Left lung (tissue), 14 donors: ENCODE results near the gene VILL. TPM values are rescaled to one million over a fixed set of nuclear protein-coding genes. Genes with fewer than 3 reads are reported as not detected.

Experiments used
- ATAC-seq: fragments of 200-7000 bp; cut with Tn5 transposase; one replicate; pipeline ENCODE4 v1.9.1; 2020; ENCODE audit warnings: moderate library complexity
- DNase-seq, 4 donors: peaks; one replicate each; pipeline ENCODE4 v3.0.0-alpha.2; 2013 to 2020
- H3K27ac ChIP-seq, 2 donors: fragments of 200-600 bp; sonication (generic) in 1 of 2; one replicate each; pipeline versions ENCODE4 v1.5.0 to v1.8.0; 2020 to 2021
- H3K27me3 ChIP-seq, 2 donors: fragments of 200-600 bp; sonication (generic) in 1 of 2; one replicate each; pipeline versions ENCODE4 v1.5.0 to v1.8.0; 2020 to 2021
- H3K36me3 ChIP-seq, 2 donors: fragments of 200-600 bp; sonication (generic) in 1 of 2; one replicate each; pipeline versions ENCODE4 v1.5.0 to v1.8.0; 2020 to 2021
- H3K4me1 ChIP-seq, 2 donors: fragments of 200-600 bp; one replicate each; pipeline ENCODE4 v1.8.0; 2021
- H3K4me3 ChIP-seq, 2 donors: fragments of 200-600 bp; sonication (generic) in 1 of 2; one replicate each; pipeline versions ENCODE4 v1.5.0 to v1.8.0; 2020 to 2021; ENCODE audit warnings: mild to moderate bottlenecking in 1 of 2
- H3K9me3 ChIP-seq, 2 donors: fragments of 200-600 bp; sonication (generic) in 1 of 2; one replicate each; pipeline versions ENCODE4 v1.5.0 to v1.8.0; 2020 to 2021
- intact Hi-C, 2 donors: fragments of 100-400 bp; cut with DNase I; formaldehyde crosslinking; loops; one replicate each; pipeline versions ENCODE4 v1.11.2 to v1.14.2; 2022
- long read RNA-seq, 12 donors: library from polyadenylated mRNA in 2 of 12; unstranded in 2 of 12; transcript quantifications; one replicate each; pipeline ENCODE4 v2.0.0 and lab custom pipeline, GENCODE V29; 2019 to 2026
- polyA plus RNA-seq, 6 donors: library from polyadenylated mRNA; unstranded; fragments of 120-200 nt; gene quantifications; one replicate each; pipeline ENCODE4 v1.2.1, GENCODE V29; 2013; ENCODE audit not compliant: insufficient read length in 6 of 6
- total RNA-seq, 2 donors: library from RNA; stranded (reverse); fragmentation: NEBNext Ultra II Directional; extraction: Animal tissue kit (Norgen Biotek cat#: 25700); gene quantifications; one replicate each; pipeline ENCODE4 v1.2.1, GENCODE V29; 2021
- TF ChIP-seq, protein P1 (sequence below), 2 donors: fragments of 200-600 bp; sonication (generic) in 1 of 2; IDR thresholded peaks; one replicate each; pipeline versions ENCODE4 v1.5.0 to v1.8.0; 2021; ENCODE audit warnings: antibody characterized with exemption in 2 of 2
- donor health status: DM: no; HTN: yes; CAD: no.
- donor health status: DM: no; HTN: no; CAD: no.

VILL gene
- 10 to 100 TPM; 29.0 to 36.9 TPM for total RNA-seq
- polyA plus RNA-seq, result 10 to 100 TPM; 19.5 to 26.6 (median 24.9) TPM
- long read RNA-seq, donor 1, full-length matches to known transcripts, result 2 of 2 reads
- long read RNA-seq, donor 1, partial matches to known transcripts, result 0 of 2 reads
- long read RNA-seq, donor 1, other reads (novel, unspliced or antisense), result 0 of 2 reads
- long read RNA-seq, donor 2, partial matches to known transcripts, result 0 of 1 reads
- long read RNA-seq, donor 2, other reads (novel, unspliced or antisense), result 0 of 1 reads
- long read RNA-seq, donor 3, result 0 reads
- long read RNA-seq, donor 4, partial matches to known transcripts, result 6 of 15 reads
- long read RNA-seq, donor 4, other reads (novel, unspliced or antisense), result 8 of 15 reads
- long read RNA-seq, donor 5, partial matches to known transcripts, result 5 of 5 reads
- long read RNA-seq, donor 5, other reads (novel, unspliced or antisense), result 0 of 5 reads
- long read RNA-seq, donor 6, partial matches to known transcripts, result 0 of 2 reads
- long read RNA-seq, donor 6, other reads (novel, unspliced or antisense), result 0 of 2 reads
- long read RNA-seq, donor 7, result 0 reads
- long read RNA-seq, donor 8, partial matches to known transcripts, result 0 of 1 reads
- long read RNA-seq, donor 8, other reads (novel, unspliced or antisense), result 0 of 1 reads
- long read RNA-seq, donor 9, result 0 reads
- long read RNA-seq, donor 10, partial matches to known transcripts, result 5 of 11 reads
- long read RNA-seq, donor 10, other reads (novel, unspliced or antisense), result 6 of 11 reads
- long read RNA-seq, donor 11, result 0 reads
- long read RNA-seq, donor 12, result 0 reads

GRCh38 chr3:37990527-37990926 is at the start of gene VILL:
Gene VILL, plus strand, starts transcription at chr3:37990786. Its CDS starts 2,887 bp downstream, at chr3:37993673.
- H3K36me3 ChIP-seq, result no peaks in the 10 kb centered on the region
- TF ChIP-seq, protein P1, sequence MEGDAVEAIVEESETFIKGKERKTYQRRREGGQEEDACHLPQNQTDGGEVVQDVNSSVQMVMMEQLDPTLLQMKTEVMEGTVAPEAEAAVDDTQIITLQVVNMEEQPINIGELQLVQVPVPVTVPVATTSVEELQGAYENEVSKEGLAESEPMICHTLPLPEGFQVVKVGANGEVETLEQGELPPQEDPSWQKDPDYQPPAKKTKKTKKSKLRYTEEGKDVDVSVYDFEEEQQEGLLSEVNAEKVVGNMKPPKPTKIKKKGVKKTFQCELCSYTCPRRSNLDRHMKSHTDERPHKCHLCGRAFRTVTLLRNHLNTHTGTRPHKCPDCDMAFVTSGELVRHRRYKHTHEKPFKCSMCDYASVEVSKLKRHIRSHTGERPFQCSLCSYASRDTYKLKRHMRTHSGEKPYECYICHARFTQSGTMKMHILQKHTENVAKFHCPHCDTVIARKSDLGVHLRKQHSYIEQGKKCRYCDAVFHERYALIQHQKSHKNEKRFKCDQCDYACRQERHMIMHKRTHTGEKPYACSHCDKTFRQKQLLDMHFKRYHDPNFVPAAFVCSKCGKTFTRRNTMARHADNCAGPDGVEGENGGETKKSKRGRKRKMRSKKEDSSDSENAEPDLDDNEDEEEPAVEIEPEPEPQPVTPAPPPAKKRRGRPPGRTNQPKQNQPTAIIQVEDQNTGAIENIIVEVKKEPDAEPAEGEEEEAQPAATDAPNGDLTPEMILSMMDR (IDR thresholded peaks at IDR 0.05), result no peak
- intact Hi-C loops, result no loop called here
- H3K9me3 ChIP-seq, result no peaks in the 10 kb centered on the region
- peak within 1 kb of the TSS in 1 of 2 donors; percentile 48 for H3K27ac ChIP-seq
- peak within 1 kb of the TSS in 1 of 2 donors; percentile 16 for H3K4me3 ChIP-seq
- no peaks in the 10 kb centered on the region for H3K27me3 ChIP-seq
- ATAC-seq (peak; percentile 61), DNase-seq (peak in 3 of 4 donors; percentile 66 to 87 (median 78))
- peaks cover 7 to 77% of the 10 kb centered on the region in 2 donors for H3K4me1 ChIP-seq

DNA sequence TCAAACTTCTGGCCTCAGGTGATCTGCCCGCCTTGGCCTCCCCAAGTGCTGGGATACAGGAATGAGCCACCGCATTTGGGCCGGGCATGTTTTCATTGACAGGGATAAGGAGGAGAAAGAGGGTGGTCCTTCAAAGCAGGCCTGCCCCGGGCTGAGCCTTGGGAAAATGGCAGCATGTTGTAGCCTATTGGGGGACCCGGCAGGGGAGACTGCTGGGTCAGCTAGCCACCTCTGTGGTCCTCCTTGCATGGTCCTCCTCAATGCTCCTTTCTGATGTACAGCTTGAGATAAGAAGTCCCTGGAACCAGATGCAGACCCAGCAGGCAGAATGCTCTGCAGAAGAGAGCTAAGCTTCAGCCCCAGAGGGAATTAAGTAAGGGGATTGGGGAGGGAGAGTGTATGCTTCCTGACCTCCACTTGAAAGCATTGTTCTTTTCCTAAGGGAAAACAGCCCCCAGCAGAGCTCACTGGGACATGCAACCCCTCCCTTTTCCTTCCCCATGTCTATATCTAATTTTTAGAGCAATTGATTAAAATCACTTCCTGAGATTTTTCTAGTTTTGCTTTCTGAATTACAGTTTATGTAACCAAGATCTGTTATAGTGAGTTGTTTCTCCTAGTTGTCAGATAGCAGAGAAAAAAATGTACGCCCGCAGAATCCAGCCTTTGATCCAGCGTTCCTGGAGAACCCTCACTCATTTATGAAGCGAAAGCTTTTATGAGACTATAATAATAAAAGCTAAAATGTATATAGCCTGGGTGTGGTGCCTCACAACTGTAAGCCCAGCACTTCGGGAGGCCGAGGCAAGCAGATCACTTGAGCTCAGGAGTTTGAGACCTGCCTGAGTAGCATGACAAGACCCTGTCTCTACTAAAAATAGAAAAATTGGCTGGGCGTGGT is 48.7 kb upstream of the VILL start:
- ATAC-seq (no peak), DNase-seq (no peak)
- no peaks in the 10 kb centered on the region for H3K36me3 ChIP-seq
- no peaks in the 10 kb centered on the region for H3K9me3 ChIP-seq
- peak overlapping the region in 1 of 2 donors; percentile 30 for H3K27ac ChIP-seq
- TF ChIP-seq, protein P1 (IDR thresholded peaks at IDR 0.05), result no peak
- no peak overlapping the region for H3K4me3 ChIP-seq
- peaks cover 13 to 70% of the 10 kb centered on the region in 2 donors for H3K4me1 ChIP-seq
- intact Hi-C loops, result no loop called here
- H3K27me3 ChIP-seq, result no peaks in the 10 kb centered on the region

GRCh38 chr3:37942646-37943045 is 47.9 kb upstream of the VILL start:
- H3K36me3 ChIP-seq, result no peaks in the 10 kb centered on the region
- peaks cover 16 to 64% of the 10 kb centered on the region in 2 donors for H3K4me1 ChIP-seq
- H3K4me3 ChIP-seq, result no peak overlapping the region
- no peaks in the 10 kb centered on the region for H3K27me3 ChIP-seq
- H3K27ac ChIP-seq, result peak overlapping the region in 1 of 2 donors; percentile 30
- H3K9me3 ChIP-seq, result no peaks in the 10 kb centered on the region
- TF ChIP-seq, protein P1 (IDR thresholded peaks at IDR 0.05), result no peak
- no peak for ATAC-seq
- intact Hi-C loops, result no loop called here
- no peak for DNase-seq

- intact Hi-C loops, result no loop called here
- H3K4me1 ChIP-seq, result peaks cover 16 to 59% of the 10 kb centered on the region in 2 donors
- H3K36me3 ChIP-seq, result no peaks in the 10 kb centered on the region
- H3K4me3 ChIP-seq, result no peak overlapping the region
- H3K27me3 ChIP-seq, result no peaks in the 10 kb centered on the region
- DNase-seq (no peak), ATAC-seq (no peak)
- no peaks in the 10 kb centered on the region for H3K9me3 ChIP-seq
- peak overlapping the region in 1 of 2 donors; percentile 43 for H3K27ac ChIP-seq
- TF ChIP-seq, protein P1 (IDR thresholded peaks at IDR 0.05), result no peak
These were observed 47.5 kb upstream of the VILL start for GRCh38 chr3:37943126-37943525.
